Neuron (in vitro differentiated cells): ENCODE data around the gene PROM1.

ENCODE experiments used
- H2AFZ ChIP-seq: one replicate; pipeline ENCODE4 v1.6.1; 2013; ENCODE audit warnings: low read depth, mild to moderate bottlenecking, inconsistent platforms, low read length, moderate library complexity
- H3K27me3 ChIP-seq: one replicate; pipeline ENCODE4 v1.6.1; 2013; ENCODE audit warnings: low read length; ENCODE audit not compliant: insufficient read depth
- H3K36me3 ChIP-seq: one replicate; pipeline ENCODE4 v1.6.1; 2013; ENCODE audit warnings: low read length; ENCODE audit not compliant: insufficient read depth
- H3K4me1 ChIP-seq: one replicate; pipeline ENCODE4 v1.6.1; 2013; ENCODE audit warnings: low read length; ENCODE audit not compliant: insufficient read depth
- H3K4me3 ChIP-seq: 2 replicates; pipeline ENCODE4 v1.5.1; 2013; ENCODE audit warnings: mild to moderate bottlenecking, low read length, moderate library complexity
- H3K9me3 ChIP-seq: one replicate; pipeline ENCODE4 v1.6.1; 2013; ENCODE audit warnings: low read length

The PROM1 gene

DNA sequence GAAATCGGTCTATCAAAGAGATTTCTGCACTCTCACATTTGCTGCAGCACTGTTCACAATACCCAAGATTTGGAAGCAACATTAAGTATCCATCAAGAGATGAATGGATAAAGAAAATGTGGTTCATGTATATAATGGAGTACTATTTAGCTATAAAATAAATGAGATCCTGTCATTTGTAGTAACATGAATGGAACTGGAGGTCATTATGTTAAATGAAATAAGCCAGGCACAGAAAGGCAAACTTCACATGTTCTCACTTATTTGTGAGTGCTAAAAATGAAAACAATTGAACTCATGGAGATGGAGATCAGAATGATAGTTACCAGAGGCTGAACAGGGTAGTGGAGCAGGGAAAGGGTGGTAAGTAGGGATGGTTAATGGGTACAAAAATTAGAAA is 17.0 kb upstream of the PROM1 start:
- Histone ChIP-seq H3K36me3 (no peaks in the 10 kb centered on the region), H2AFZ (no peak overlapping the region), H3K4me3 (no peak overlapping the region), H3K4me1 (no peaks in the 10 kb centered on the region), H3K27me3 (peaks cover 6% of the 10 kb centered on the region), H3K9me3 (no peaks in the 10 kb centered on the region)

GRCh38 chr4:16092682-16093319 is 9.0 kb upstream of the PROM1 start:
- Histone ChIP-seq H2AFZ (no peak overlapping the region), H3K27me3 (no peaks in the 10 kb centered on the region), H3K4me3 (no peak overlapping the region), H3K36me3 (no peaks in the 10 kb centered on the region), H3K9me3 (no peaks in the 10 kb centered on the region), H3K4me1 (no peaks in the 10 kb centered on the region)

DNA sequence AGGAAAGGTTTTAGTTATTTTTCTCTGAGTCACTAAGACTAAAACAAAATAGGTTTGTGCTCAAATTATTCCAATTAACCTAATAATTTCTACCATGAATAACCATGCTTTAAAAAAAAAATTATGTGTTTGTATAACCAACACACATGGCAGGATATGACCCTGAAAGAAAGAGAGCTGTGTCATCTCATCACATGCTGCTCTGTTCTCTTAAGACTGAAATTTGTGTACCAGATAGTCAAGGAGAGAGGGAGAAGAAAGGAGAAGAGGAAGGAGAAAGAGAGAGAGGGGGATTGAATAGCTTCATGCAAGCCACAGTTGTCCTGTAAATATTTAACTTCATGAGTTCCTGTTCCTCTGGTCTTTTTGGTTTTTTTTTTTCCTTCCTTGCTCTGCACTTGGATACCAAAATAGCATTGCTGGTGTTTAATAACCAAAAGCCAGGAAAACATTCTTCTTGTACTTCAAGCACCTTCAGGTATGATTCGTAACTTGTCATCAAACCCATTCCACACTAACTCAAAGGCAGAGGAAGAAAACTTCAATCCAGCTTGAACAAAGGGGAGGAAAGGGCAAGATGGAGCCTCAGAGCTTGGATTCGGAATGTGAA is 6.4 kb upstream of the PROM1 start:
- H3K4me3 ChIP-seq = no peak overlapping the region
- no peaks in the 10 kb centered on the region for H3K9me3 ChIP-seq
- peaks cover 5% of the 10 kb centered on the region for H3K4me1 ChIP-seq
- no peaks in the 10 kb centered on the region for H3K36me3 ChIP-seq
- no peak overlapping the region for H2AFZ ChIP-seq
- H3K27me3 ChIP-seq = no peaks in the 10 kb centered on the region

- no peaks in the 10 kb centered on the region for H3K36me3 ChIP-seq
- H3K4me3 ChIP-seq = no peak overlapping the region
- H3K4me1 ChIP-seq = peaks cover 5% of the 10 kb centered on the region
- no peak overlapping the region for H2AFZ ChIP-seq
- no peaks in the 10 kb centered on the region for H3K27me3 ChIP-seq
- no peaks in the 10 kb centered on the region for H3K9me3 ChIP-seq
Observed at GRCh38 chr4:16089156-16089555, 5.3 kb upstream of the PROM1 start.

GRCh38 chr4:16088601-16089000 is 4.8 kb upstream of the PROM1 start:
- H3K36me3 ChIP-seq = no peaks in the 10 kb centered on the region
- no peak overlapping the region for H2AFZ ChIP-seq
- no peak overlapping the region for H3K4me3 ChIP-seq
- no peaks in the 10 kb centered on the region for H3K9me3 ChIP-seq
- H3K4me1 ChIP-seq = peaks cover 9% of the 10 kb centered on the region
- no peaks in the 10 kb centered on the region for H3K27me3 ChIP-seq

DNA sequence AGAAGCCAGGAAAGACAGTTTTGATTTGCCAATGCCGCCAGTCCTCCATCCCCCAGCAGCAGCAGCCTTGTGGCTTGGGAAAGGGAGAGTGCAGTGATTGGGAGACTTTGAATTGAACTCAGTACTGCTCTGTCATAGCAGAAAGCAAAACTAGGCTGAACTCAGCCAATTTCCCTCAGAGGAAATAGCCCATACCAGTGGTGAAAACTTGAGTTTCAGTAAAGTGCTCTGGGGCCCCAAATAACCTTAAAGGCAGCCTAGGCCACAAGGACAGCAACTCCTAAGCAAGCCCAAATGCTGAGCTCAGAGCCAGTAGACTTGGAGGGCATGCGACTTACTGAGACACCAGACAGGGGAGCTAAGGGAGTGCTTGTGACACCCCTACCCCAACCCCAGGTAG is 2.0 kb upstream of the PROM1 start:
- H3K4me1 ChIP-seq = peaks cover 20% of the 10 kb centered on the region
- H3K27me3 ChIP-seq = no peaks in the 10 kb centered on the region
- H3K36me3 ChIP-seq = no peaks in the 10 kb centered on the region
- H3K9me3 ChIP-seq = no peaks in the 10 kb centered on the region
- no peak overlapping the region for H3K4me3 ChIP-seq
- H2AFZ ChIP-seq = no peak overlapping the region

- peak overlapping the region; percentile 89 for H2AFZ ChIP-seq
- H3K36me3 ChIP-seq = peaks cover 7% of the 10 kb centered on the region
- peaks cover 20% of the 10 kb centered on the region for H3K4me1 ChIP-seq
- no peaks in the 10 kb centered on the region for H3K9me3 ChIP-seq
- peak overlapping the region; percentile 99 for H3K4me3 ChIP-seq
- H3K27me3 ChIP-seq = no peaks in the 10 kb centered on the region
Observed at GRCh38 chr4:16082426-16083240, 1.2 kb downstream of the PROM1 start.

DNA sequence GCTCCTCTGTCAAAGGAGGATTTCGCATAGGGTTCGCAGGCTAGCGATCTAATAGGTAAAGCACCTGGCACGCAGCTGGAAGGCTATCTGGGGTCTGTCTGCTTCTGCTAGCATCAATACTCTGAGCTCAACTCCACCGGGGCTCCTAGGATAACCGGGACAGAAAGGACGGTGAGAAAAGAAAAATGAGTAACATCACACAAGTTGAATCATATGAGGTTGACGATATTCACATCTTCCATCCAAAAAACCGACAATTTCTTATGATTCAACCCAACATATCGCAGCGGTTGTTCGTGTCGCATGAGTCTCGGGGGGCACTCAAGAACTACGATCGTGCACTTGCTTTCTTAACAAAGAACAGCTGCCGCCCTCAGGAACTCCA is 1.8 kb downstream of the PROM1 start:
- peak overlapping the region; percentile 89 for H2AFZ ChIP-seq
- H3K4me3 ChIP-seq = peak overlapping the region; percentile 99
- peaks cover 16% of the 10 kb centered on the region for H3K4me1 ChIP-seq
- no peaks in the 10 kb centered on the region for H3K9me3 ChIP-seq
- no peaks in the 10 kb centered on the region for H3K27me3 ChIP-seq
- peaks cover 7% of the 10 kb centered on the region for H3K36me3 ChIP-seq

DNA sequence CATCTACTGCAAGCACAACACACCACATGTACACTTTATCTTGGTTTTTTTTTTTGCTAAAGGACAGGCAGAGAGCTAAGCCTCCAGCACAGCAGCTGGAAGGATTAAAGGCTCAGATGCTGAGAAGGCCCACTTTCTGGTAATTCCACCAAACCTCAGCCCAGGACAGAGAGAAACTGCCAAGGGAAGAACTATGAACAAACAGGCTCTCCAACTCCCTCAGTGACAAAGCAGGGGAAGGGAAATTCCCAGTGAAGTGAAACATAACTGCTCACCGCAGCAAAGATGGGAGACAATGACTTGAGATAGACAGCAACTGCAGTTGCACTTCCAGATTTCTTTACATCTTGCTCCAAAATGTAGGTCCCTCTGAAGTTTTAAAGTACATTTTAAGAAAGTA is 4.8 kb downstream of the PROM1 start:
- Histone ChIP-seq H3K36me3 (peaks cover 16% of the 10 kb centered on the region), H3K27me3 (no peaks in the 10 kb centered on the region), H2AFZ (no peak overlapping the region), H3K4me3 (no peak overlapping the region), H3K9me3 (no peaks in the 10 kb centered on the region), H3K4me1 (peaks cover 14% of the 10 kb centered on the region)

GRCh38 chr4:16078195-16078760 is 5.5 kb downstream of the PROM1 start:
- no peaks in the 10 kb centered on the region for H3K9me3 ChIP-seq
- H3K4me1 ChIP-seq = peaks cover 12% of the 10 kb centered on the region
- H3K4me3 ChIP-seq = no peak overlapping the region
- H2AFZ ChIP-seq = no peak overlapping the region
- H3K27me3 ChIP-seq = no peaks in the 10 kb centered on the region
- peaks cover 20% of the 10 kb centered on the region for H3K36me3 ChIP-seq

DNA sequence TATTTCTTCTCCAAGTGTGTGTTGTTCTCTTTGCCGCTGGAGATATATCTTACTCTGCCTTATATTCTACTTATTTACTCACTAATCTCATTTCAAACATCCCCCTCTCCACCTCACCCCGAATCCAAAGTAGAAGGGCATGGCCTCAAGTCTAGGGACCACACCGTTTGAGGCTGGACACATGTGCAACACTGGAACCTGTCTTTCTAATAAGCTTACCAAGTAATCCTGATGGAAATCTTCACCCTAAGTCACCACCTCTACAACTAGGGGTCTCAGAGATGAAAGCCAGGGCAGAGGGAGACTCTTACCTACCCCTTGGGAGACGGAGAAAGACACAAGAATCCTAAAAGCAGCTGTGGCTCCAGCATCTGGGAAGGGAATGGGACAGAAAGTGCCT is 6.0 kb downstream of the PROM1 start:
- H3K4me3 ChIP-seq = no peak overlapping the region
- H3K27me3 ChIP-seq = no peaks in the 10 kb centered on the region
- H3K9me3 ChIP-seq = no peaks in the 10 kb centered on the region
- H3K36me3 ChIP-seq = peaks cover 21% of the 10 kb centered on the region
- peaks cover 10% of the 10 kb centered on the region for H3K4me1 ChIP-seq
- H2AFZ ChIP-seq = no peak overlapping the region

DNA sequence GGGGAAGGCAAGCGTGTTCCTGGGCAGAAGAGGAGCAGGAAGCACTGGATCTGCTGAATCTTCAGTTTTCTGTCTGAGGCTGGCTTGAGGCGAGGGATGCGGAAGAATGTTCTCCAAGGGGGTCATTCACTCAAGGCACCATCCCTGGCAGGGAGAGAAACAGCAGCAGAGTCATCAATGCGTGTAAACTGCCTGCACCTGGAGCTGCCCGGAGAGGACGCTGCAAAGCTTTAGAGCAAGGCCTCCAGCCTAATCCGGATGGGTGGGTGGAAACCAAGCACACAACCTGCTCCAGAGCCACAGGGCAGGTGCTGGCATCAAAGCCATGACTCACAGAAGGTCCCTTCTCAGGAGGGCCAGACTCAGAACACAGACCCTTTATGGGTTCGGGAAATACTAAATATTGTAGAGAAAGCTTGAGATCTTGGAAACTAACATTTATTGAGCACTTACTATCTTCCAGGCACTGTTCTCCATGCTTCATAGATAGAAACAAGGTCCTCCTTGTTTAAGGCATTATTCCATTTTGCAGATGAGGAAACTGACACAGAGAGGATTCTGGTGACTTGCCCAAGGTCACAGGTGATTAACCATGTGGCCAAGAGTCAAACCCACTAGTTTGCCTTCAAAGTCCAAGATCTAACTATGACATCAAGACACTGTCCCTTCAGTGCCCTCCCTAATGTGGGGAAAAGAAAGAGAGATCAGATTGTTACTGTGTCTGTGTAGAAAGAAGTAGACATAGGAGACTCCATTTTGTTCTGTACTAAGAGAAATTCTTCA is 7.7 kb downstream of the PROM1 start:
- Histone ChIP-seq H3K4me1 (no peaks in the 10 kb centered on the region), H3K36me3 (peaks cover 21% of the 10 kb centered on the region), H3K27me3 (no peaks in the 10 kb centered on the region), H2AFZ (no peak overlapping the region), H3K9me3 (no peaks in the 10 kb centered on the region), H3K4me3 (no peak overlapping the region)
